ENCODE measurements around the gene TMEM208.

GRCh38 chr16:67223992-67224391 is 2.9 kb upstream of the TMEM208 start:
- TF ChIP-seq EGR1 (IDR thresholded peaks at IDR 0.05; ENCODE audit: low read depth in 2 of 2) = peak in 1 of 2 donors; percentile 37
- peak in 1 of 2 donors; percentile 78 for TF ChIP-seq GABPA (IDR thresholded peaks at IDR 0.05 in 1 of 2, conservative IDR thresholded peaks at IDR 0.05 in 1 of 2)
